WI38 (cell line): Measurements from ENCODE around the gene SLC6A18.

ENCODE experiments used
- H3K4me3 ChIP-seq: 2 replicates; pipeline ENCODE4 v1.5.1; 2011; ENCODE audit warnings: low read depth, mild to moderate bottlenecking, control low read depth, low read length
- TF ChIP-seq, protein P1 (sequence below): IDR thresholded peaks from 2 replicates; pipeline ENCODE4 v1.5.1; 2012; ENCODE audit warnings: low read depth, mild to moderate bottlenecking, control low read depth, low read length

Gene SLC6A18

DNA sequence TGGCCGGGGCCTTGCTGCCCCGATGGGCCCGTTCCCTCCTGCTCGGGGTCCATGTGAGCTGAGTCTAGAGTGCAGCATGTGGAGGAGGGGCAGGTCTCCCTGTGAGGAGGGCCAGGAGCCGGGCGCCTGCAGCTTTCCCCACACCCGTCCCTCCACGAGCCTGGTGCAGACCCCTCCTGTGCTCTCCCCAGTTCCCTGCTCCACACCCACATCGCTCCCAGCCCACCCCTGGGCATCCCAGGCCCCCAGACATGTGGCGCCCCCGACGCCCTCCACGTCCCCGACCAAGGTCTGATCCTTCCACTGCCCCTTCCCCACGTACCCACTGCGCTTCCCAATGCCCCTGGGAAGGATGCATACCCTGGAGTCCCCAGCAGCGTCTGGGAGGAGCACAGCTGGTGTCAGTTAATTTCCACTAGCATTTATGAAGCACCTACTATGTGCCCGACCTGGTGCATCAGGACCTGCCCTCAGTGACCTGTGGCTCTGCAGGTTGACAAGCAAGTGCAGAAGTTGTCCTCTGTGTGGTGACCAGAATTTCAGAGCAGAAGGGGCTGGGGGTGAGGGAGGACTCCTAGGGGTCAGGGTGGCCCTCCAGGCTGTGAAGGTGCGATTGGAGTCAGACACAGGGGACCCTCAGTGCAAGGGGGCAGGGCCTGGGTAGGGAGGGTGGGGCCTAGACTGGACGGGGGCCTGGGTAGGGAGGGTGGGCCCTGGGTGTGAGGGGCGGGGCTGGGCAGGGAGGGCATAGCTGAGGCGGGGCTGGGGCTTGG lies 10.8 kb upstream of the SLC6A18 start:
- TF ChIP-seq, protein P1, sequence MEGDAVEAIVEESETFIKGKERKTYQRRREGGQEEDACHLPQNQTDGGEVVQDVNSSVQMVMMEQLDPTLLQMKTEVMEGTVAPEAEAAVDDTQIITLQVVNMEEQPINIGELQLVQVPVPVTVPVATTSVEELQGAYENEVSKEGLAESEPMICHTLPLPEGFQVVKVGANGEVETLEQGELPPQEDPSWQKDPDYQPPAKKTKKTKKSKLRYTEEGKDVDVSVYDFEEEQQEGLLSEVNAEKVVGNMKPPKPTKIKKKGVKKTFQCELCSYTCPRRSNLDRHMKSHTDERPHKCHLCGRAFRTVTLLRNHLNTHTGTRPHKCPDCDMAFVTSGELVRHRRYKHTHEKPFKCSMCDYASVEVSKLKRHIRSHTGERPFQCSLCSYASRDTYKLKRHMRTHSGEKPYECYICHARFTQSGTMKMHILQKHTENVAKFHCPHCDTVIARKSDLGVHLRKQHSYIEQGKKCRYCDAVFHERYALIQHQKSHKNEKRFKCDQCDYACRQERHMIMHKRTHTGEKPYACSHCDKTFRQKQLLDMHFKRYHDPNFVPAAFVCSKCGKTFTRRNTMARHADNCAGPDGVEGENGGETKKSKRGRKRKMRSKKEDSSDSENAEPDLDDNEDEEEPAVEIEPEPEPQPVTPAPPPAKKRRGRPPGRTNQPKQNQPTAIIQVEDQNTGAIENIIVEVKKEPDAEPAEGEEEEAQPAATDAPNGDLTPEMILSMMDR, result no peak
- no peak overlapping the region for H3K4me3 ChIP-seq

DNA sequence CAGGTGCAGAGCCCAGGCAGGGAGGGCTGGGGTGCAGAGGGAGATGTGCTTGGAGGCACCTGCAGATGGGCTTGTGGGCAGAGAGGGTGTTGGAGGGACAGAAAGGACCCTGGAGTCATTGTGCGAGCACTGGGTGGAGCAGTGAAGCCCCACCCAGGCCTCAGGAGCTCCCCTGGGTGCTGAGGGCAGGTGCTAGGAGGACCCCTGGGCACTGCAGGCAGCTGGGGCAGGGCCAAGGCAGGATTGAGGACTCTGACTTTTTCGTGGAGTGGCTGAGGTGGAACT lies 10.3 kb upstream of the SLC6A18 start:
- TF ChIP-seq, protein P1, result no peak

DNA sequence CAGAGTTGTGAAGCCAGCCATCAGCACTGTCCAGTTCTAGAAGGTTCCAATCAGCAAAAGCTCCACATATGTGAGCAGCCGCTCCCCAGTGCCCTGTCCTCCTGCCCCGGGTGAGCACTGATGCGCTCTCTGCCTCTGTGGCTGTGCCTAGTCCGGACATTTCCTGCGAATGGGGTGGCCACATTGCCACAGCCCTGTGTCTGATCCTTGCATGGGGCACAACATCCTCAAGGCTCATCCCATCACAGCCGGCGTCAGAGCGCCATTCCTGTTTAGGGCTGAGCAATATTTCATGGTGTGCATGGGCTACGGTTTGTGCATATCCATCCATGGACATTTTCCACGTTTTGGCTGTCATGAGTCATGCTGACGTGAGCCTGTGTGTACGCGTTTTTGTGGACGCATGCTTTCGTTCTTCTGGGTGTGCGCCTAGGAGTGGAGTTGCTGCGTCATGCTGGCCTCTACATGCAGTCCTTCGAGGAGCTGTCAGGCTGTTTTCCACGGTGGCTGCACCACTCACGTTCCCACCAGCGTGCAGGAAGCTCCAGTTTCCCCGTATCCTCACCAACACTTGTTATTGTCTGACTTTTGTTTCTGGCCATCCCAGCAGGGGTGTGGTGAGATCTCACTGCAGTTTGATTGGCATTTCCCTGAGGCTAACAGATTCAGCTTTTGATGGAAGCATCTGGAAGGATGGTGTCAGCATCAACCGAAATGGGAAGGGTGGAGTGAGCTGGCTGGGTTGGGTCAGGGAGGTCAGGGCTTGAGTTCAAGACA lies 9.7 kb upstream of the SLC6A18 start:
- H3K4me3 ChIP-seq, result no peak overlapping the region
- TF ChIP-seq, protein P1, result no peak

More for the DNA sequence above, 10.3 kb upstream of the SLC6A18 start:
- no peak overlapping the region for H3K4me3 ChIP-seq

DNA sequence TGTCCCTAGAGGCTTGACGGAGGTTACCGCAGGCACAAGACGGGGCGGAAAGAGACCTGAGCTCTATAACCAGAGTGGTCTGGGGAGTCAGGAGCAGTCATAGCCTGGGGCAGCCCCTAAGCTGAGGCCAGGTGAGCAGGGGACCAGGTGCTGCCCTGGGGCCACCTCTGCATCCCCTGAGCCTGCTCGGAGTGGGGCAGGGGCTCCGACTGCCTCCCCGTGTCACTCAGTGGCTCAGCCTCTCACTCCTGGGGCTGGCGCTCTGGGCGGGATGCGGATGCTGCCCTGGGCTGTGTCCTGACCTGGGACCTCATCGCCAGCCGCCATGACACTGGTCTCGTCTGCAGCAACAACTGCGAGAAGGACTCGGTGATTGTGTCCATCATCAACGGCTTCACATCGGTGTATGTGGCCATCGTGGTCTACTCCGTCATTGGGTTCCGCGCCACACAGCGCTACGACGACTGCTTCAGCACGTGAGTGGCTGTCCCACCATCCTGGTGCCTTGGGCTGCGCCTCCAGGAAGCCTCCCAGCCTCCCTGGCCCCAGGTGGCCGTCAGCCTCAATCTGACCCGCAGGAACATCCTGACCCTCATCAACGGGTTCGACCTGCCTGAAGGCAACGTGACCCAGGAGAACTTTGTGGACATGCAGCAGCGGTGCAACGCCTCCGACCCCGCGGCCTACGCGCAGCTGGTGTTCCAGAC lies 8.8 kb upstream of the SLC6A18 start:
- TF ChIP-seq, protein P1, result no peak
- H3K4me3 ChIP-seq, result no peak overlapping the region

DNA sequence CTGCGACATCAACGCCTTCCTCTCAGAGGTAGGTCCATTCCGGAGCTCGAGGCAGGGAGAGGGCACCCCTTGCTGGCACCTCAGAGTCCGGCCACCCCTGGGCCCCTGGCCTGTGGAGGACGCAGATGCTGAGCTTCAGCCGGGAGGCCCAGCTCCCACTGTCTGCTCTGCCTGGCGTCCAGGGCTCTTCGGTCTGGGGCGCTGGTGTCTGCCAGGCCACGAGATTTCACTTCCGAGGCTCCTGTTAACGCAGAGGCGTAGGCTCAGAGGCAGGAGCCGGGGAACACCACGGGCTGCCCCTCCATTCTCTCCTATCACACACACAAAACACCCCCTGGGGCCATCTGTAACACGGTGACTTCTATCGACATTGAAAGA lies 8.3 kb upstream of the SLC6A18 start:
- H3K4me3 ChIP-seq, result no peak overlapping the region
- TF ChIP-seq, protein P1, result no peak

DNA sequence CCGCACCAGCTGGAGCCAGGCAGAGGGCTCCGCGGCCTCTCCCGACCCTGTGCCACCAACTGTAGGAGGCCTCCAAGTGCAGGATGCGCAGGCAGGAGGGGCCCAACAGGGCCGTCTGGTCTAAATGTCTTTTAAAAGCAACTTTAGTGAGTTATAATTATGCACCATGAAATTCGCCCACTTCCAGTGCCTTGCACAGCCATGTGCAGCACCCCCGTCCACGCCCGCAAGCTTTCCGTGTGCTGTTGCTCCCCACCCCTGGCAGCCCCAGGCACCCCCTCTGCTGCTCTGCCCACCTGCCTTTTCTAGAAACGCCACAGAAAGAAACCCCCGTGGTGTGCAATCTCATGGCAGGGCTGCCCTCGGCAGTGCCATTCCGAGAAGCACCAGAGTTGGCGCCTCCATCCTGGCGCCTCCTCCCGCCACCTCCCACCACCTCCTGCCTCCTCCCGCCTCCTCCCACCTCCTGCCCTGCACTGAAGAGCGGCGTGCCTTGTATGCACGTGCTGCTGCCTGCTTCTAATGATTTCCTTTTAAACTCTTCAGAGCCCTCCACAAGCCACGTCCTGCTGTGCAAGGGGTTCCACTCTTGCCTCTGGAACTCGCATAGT lies 7.5 kb upstream of the SLC6A18 start:
- H3K4me3 ChIP-seq, result no peak overlapping the region
- TF ChIP-seq, protein P1, result no peak
